SU-DHL-6 (cell line): ENCODE data around the gene MAPKBP1.

Experiments used
- CTCF ChIP-seq: fragments of 200-600 bp; sonication (generic); IDR thresholded peaks from one replicate; pipeline ENCODE4 v1.5.1; 2017; ENCODE audit warnings: antibody characterized with exemption, mild to moderate bottlenecking, low read length, moderate library complexity; ENCODE audit not compliant: insufficient read depth, poor library complexity, severe bottlenecking
- EZH2phosphoT487 ChIP-seq: fragments of 200-600 bp; sonication (generic), shearing (Covaris generic); conservative IDR thresholded peaks from 2 replicates; pipeline ENCODE4 v1.6.1; 2018; ENCODE audit warnings: mild to moderate bottlenecking, antibody characterized with exemption, low read length, moderate library complexity, mixed read lengths

GRCh38 chr15:41805711-41806110 lies 31.4 kb downstream of the MAPKBP1 start:
- TF ChIP-seq CTCF (no peak), EZH2phosphoT487 (no peak)
